PC-9 (cell line): Measurements from ENCODE around the gene CA11.

ENCODE experiments used
- EZH2 ChIP-seq: fragments of 200-600 bp; sonication (generic); IDR thresholded peaks from 2 replicates; pipeline ENCODE4 v1.8.0; 2017; ENCODE audit warnings: antibody characterized with exemption, low read depth
- TF ChIP-seq, protein P1 (sequence below): fragments of 200-600 bp; sonication (generic); conservative IDR thresholded peaks from 2 replicates; pipeline ENCODE4 v1.6.1; 2017; ENCODE audit warnings: mixed run types, antibody characterized with exemption, mild to moderate bottlenecking, moderate library complexity

DNA sequence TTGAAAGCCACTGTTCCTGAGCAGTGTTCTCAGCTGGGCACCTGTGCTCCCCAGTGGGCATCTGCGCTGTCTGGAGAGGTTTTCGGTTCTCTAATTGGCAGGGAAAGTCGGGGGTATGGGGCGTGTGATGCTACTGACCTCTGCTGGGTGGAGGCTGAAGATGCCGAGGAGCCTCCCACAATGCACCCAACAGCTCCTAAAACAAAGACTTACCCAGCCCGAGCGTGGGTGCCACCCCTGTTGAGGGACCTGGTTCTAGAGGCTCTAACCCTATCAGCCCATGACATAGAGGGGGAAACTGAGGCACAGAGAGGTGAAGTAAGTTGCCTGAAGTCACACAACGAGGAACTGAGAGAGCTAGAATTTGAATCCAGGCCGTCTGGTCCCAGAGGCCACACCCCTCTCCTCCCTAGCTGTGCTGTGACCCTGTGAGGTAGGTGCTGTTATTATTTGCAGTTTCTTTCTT, 37.2 kb downstream of the CA11 start:
- TF ChIP-seq, protein P1, sequence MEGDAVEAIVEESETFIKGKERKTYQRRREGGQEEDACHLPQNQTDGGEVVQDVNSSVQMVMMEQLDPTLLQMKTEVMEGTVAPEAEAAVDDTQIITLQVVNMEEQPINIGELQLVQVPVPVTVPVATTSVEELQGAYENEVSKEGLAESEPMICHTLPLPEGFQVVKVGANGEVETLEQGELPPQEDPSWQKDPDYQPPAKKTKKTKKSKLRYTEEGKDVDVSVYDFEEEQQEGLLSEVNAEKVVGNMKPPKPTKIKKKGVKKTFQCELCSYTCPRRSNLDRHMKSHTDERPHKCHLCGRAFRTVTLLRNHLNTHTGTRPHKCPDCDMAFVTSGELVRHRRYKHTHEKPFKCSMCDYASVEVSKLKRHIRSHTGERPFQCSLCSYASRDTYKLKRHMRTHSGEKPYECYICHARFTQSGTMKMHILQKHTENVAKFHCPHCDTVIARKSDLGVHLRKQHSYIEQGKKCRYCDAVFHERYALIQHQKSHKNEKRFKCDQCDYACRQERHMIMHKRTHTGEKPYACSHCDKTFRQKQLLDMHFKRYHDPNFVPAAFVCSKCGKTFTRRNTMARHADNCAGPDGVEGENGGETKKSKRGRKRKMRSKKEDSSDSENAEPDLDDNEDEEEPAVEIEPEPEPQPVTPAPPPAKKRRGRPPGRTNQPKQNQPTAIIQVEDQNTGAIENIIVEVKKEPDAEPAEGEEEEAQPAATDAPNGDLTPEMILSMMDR = peak; percentile 73
- no peak for TF ChIP-seq EZH2
